ENCODE results near the gene TMEM232.

TMEM232 gene

GRCh38 chr5:110383231-110383630 is 343.2 kb downstream of the TMEM232 start:
- DNase-seq, result no peak

GRCh38 chr5:110377943-110378342 is 348.5 kb downstream of the TMEM232 start:
- no peak for DNase-seq

GRCh38 chr5:110377361-110377760 is 349.1 kb downstream of the TMEM232 start:
- no peak for DNase-seq

GRCh38 chr5:110376281-110376951 is 350.1 kb downstream of the TMEM232 start:
- no peak for DNase-seq

GRCh38 chr5:110371725-110372041 is 354.8 kb downstream of the TMEM232 start:
- DNase-seq, result no peak

GRCh38 chr5:110371011-110371724 is 355.3 kb downstream of the TMEM232 start:
- no peak for DNase-seq

Measured in CD4-positive, alpha-beta T cell treated with Interleukin-6 for 4 hours (primary cell).